GM19099 (cell line): Measurements from ENCODE around the gene TBC1D9B.

Experiments used
- POLR2A ChIP-seq: IDR thresholded peaks from 3 replicates; pipeline ENCODE4 v1.6.1; 2011; ENCODE audit warnings: low read depth; ENCODE audit not compliant: insufficient read length; ENCODE audit errors: extremely low read depth

TBC1D9B gene

DNA sequence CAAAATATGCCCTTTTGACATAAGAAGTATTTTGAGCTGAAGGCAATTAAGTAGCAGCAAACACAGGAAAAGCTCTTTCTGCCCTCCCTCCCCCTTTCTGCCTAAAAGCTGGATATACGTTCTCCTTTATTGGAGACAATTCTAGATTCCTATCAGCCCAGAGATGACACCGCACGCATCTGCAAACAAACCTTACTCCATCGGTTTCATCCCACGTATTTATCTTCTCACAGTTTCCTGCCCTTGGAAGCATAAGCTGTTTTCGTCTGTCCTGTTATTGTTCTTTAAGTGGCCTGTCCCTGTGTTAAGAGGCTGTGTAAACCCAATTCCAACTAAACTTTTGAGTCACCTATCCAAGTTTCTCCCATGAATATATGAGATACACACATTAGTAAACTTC lies 11.8 kb downstream of the TBC1D9B start:
- no peak for TF ChIP-seq POLR2A

- no peak for TF ChIP-seq POLR2A
Observed at GRCh38 chr5:179893958-179894895, 13.5 kb downstream of the TBC1D9B start.

- no peak for TF ChIP-seq POLR2A
Observed at GRCh38 chr5:179893076-179893957, 14.4 kb downstream of the TBC1D9B start.

DNA sequence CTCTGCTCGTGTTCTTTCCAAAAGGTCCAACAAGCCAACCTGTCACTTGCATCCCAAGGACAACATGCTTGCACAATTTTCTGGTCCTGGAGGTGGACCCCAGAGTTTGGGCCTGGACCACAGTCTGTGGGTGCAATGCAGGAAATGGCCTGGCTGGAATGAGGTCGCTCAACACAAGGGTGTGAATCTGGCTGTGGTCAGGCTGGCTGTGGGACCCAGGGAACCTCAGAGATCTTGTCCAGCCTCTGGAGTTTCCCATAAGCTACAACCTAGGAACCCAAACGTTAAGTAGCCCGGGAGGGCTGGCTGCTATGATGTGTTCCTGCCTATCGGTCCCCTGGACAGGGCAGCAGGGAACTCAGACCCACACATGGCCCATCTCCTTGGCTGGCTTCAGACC lies 15.4 kb downstream of the TBC1D9B start:
- no peak for TF ChIP-seq POLR2A

DNA sequence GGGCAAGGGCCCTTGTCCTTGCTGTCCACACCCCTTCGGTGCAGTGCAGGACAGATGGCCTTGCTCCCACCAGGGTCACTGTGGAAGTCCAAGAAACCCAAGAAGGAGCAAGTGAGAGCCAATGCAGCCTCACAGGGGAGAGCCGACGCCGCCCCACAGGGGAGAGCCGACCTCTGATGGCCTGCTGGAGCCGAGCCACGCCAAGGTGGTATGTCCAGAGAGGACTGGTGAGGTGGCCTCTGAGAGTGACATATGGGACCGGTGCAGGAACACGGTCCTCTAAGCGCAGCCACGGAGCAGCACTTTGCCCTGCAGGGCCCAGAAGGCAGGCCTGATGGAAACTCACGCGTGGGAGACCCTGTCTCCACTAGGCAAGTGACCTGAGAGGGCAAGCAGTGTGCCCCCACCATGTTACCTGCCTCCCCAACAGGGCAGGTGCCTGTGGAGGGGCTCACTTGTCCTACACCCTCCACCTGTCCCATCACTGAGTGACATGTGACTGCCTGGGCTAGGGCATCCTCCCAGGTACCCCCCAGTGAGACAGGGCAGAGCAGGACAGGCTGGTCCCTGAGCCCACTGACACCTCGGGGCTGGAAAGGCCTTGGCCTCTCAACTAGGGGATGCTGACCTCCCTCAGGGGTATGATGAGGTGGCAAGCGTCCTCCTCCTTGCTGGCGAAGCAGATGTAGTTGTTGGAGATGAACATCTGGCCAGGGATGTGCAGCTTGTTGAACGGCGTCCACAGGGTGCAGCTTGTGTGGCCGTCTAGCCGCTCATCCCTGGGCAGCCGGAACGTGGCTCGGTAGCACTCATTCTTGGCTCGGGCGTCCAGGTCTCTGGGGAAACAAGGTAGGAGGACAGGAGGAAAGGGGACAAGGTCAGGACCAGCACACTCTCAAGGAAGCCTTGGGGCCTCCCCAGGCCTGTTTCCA lies 16.7 kb downstream of the TBC1D9B start:
- TF ChIP-seq POLR2A = no peak

DNA sequence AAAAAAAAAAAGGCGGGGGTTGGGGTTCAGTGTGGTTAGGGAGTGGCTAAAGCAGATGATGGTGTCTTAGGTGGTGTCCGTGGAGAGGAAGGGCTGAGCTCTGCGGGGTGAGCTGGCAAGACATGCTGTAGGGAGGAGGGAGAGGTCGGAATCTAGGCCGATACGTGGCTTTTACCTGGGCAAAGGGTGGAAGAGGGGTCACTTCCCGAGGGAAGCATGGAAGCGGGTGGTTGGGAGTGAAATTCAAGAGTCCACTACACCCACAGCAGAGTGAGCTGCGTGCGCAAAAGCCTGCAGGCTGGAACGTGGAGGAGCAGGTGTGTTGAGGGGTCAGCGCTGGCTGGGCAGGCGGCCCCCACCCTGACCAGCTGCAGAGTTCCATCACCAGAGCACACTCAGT lies 17.8 kb downstream of the TBC1D9B start:
- no peak for TF ChIP-seq POLR2A

GRCh38 chr5:179887802-179888201 lies 19.9 kb downstream of the TBC1D9B start:
- no peak for TF ChIP-seq POLR2A

DNA sequence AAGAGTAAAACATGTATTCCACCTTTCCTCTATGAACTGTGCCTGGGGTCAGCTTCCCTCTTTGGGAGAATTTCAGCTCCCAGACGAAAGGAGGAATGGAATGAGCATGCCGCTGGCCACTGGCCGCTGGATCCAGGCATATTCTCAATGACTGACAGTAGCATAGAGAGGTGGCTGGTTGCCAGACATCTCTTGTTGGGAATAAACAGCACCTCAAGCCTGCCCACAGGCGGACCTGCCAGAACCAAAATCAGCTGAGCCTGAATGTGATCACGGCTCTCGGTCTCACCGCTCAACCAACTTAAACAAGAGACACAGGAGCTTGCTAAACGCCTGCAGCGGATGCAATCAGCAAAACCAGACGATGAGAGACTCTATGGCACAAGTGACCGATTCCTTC lies 20.6 kb downstream of the TBC1D9B start:
- no peak for TF ChIP-seq POLR2A

DNA sequence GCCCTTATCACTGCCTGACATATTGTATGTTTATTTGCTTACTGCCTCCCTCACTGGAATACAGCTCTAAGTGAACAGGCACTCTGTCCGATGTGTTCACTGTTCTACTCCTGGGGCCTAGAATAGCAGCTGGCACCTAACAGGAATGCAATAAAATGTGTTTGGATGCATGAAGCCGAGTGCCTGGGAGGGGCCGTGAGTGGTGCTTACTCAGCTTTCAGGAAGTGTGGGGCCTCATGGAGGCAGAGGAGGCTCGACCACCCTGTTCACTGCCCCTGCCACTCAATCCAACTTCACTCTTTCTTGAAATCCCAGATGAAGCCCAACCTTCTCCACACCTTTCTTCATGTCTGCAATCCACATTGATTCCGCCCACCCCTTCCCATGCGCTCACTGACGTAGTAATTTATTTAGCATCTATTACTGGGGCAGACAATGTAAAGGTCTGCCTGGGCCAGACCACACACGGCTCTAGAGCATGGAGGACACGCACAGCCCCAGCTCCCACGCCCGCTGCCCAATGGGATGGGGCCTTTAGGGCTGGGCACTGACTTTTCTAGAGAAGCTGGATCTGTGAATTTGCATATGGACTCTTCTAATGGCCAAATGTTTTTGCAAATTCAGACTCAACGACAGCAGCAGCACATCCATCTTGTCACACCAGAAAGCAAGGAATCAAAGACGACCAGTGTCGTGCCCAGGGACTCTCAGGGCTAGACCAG lies 21.3 kb downstream of the TBC1D9B start:
- TF ChIP-seq POLR2A = no peak

- TF ChIP-seq POLR2A = no peak
Observed at GRCh38 chr5:179885491-179886090, 22.1 kb downstream of the TBC1D9B start.

- TF ChIP-seq POLR2A = no peak
Observed at GRCh38 chr5:179883163-179883562, 24.5 kb downstream of the TBC1D9B start.

GRCh38 chr5:179882338-179882737 lies 25.4 kb downstream of the TBC1D9B start:
- no peak for TF ChIP-seq POLR2A

GRCh38 chr5:179880848-179881590 lies 26.7 kb downstream of the TBC1D9B start:
- TF ChIP-seq POLR2A = no peak
